ENCODE results near the gene ATXN7.

ATXN7 gene

DNA sequence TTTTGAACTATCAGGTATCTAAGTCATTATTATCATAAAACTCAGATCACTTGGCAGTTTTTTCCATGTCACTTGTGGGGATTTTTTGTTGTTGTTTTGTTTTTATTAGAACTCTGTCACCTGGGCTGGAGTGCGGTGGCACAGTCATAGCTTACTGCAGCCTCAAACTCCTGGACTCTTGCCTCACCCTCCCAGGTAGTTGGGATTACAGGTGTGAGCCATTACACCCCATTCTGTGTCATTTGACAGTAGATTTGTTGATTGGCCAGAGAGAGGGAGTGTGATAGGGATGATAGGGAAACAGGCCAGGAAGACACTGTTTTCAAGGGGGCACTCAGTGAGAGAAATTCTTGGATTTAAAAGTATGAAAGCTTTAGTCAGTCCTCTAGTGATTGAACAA, 103.2 kb downstream of the ATXN7 start:
- H3K4me3 Mint-ChIP-seq = no peak overlapping the region
- no peaks in the 10 kb centered on the region for H3K36me3 Mint-ChIP-seq (ENCODE audit: low read depth)
- TF ChIP-seq, protein P1, sequence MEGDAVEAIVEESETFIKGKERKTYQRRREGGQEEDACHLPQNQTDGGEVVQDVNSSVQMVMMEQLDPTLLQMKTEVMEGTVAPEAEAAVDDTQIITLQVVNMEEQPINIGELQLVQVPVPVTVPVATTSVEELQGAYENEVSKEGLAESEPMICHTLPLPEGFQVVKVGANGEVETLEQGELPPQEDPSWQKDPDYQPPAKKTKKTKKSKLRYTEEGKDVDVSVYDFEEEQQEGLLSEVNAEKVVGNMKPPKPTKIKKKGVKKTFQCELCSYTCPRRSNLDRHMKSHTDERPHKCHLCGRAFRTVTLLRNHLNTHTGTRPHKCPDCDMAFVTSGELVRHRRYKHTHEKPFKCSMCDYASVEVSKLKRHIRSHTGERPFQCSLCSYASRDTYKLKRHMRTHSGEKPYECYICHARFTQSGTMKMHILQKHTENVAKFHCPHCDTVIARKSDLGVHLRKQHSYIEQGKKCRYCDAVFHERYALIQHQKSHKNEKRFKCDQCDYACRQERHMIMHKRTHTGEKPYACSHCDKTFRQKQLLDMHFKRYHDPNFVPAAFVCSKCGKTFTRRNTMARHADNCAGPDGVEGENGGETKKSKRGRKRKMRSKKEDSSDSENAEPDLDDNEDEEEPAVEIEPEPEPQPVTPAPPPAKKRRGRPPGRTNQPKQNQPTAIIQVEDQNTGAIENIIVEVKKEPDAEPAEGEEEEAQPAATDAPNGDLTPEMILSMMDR (IDR thresholded peaks at IDR 0.05) = no peak
- no peaks in the 10 kb centered on the region for H3K9me3 Mint-ChIP-seq
- no peak for DNase-seq
- H3K27me3 Mint-ChIP-seq (ENCODE audit: low read depth, poor library complexity) = peaks cover 2% of the 10 kb centered on the region
- H3K4me1 Mint-ChIP-seq = peaks cover 84% of the 10 kb centered on the region
- peak overlapping the region; percentile 83 for H3K27ac Mint-ChIP-seq

DNA sequence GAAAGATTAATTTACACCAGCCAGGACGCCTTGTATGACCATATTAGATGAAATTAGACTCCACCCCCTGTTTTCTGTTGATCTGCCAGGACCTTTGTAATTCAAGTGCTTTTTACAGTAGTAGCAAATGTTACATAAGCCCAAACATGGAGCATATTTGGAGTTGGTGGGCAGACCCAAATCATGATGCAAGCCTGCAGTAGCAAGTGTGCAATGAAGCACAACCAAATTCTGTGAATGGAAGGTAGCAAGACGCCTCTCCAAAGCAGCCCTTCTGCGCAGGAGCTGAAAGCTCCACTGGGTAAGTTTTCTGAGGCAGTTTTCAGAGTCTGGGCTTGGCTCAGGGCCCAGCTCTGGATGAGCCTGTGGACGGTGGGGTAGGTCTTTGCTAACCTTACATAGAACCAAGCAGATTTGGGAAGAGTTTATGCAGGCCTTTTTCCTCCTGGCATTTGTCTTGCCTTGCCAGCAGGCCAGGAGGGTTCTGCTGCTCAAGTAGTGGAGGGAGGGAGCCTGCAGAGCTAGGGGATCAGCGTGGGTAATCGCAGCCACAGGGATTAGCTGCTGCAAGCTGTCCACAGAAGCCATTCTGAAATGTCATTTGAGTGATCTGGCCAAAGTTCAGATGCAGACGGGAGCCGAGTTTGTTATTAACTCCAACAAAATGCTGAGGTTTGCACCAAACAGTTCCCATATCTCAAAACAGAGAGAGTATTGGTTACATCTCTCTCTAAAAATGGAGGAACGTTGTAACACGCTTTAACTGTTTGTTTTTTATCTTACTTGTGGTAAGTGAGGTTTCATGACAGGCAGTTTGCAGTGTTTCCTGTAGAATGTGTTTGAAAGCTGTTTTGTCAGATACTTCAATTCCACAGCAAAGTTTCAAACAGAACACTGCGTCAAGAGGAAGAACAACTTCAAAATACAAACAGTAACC, 104.3 kb downstream of the ATXN7 start:
- TF ChIP-seq, protein P1 (IDR thresholded peaks at IDR 0.05) = no peak
- no peak for DNase-seq
- peak overlapping the region; percentile 49 for H3K27ac Mint-ChIP-seq
- peak overlapping the region; percentile 17 for H3K4me3 Mint-ChIP-seq
- H3K4me1 Mint-ChIP-seq = peaks cover 94% of the 10 kb centered on the region
- peaks cover 2% of the 10 kb centered on the region for H3K27me3 Mint-ChIP-seq (ENCODE audit: low read depth, poor library complexity)
- H3K36me3 Mint-ChIP-seq (ENCODE audit: low read depth) = no peaks in the 10 kb centered on the region
- no peaks in the 10 kb centered on the region for H3K9me3 Mint-ChIP-seq

DNA sequence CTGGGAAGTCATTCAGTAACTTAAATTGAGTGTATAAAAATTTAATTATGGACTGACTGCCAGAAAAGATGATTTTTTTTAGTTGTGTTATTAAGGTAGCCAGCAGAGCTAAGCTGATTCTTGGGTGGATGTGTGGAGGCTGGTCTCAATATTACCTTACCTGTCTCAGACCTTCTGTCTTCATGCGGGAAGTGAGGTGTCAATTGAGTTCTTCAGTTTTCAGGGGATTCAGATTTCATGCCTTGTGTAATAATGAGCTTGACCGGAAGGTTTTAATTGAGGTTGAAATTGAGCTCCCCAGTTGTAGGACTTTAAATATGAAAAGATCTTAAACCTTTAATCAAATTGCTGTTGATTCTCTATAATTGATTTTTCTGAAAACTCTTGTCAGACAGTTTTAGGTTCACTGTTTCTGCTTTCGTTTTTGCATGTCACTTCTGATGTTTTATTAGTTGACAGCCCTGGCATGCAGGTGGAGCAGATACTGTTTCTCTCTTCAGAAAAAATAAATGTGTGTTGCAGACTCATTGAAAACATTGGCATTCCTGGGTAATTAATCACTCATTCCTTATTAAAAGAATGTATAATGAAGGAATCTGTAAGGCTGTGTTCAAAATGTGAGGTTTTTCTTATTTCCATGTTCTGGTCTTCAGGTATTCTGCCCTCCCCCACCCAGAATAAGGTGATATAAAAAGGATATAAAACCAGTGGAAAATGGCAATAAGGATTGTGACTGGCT, 105.1 kb downstream of the ATXN7 start:
- H3K36me3 Mint-ChIP-seq (ENCODE audit: low read depth) = peaks cover 6% of the 10 kb centered on the region
- TF ChIP-seq, protein P1 (IDR thresholded peaks at IDR 0.05) = no peak
- H3K27ac Mint-ChIP-seq = peak overlapping the region; percentile 87
- peak overlapping the region; percentile 25 for H3K4me3 Mint-ChIP-seq
- H3K4me1 Mint-ChIP-seq = peaks cover 96% of the 10 kb centered on the region
- H3K27me3 Mint-ChIP-seq (ENCODE audit: low read depth, poor library complexity) = no peaks in the 10 kb centered on the region
- H3K9me3 Mint-ChIP-seq = no peaks in the 10 kb centered on the region
- DNase-seq = no peak

DNA sequence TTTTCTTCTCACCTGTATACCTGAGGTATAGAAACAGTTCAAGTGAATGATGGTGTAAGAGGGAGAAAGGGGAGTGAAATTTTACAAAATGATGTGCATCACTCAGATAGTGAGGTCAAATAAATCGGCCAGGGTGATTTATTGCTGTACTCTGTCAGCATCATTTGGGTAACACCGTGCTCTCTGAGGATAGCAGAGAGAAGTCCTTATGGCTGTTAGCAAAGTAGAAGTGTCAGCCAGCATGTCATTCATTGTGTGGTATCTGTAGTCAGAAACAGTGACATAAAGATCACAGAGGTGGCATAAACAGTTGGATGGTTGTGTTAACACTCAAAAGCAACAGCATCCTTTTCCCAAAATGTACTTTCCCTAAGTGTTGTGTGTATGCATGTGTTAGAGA, 106.2 kb downstream of the ATXN7 start:
- no peak overlapping the region for H3K27ac Mint-ChIP-seq
- peaks cover 87% of the 10 kb centered on the region for H3K4me1 Mint-ChIP-seq
- DNase-seq = no peak
- TF ChIP-seq, protein P1 (IDR thresholded peaks at IDR 0.05) = no peak
- H3K9me3 Mint-ChIP-seq = no peaks in the 10 kb centered on the region
- no peaks in the 10 kb centered on the region for H3K27me3 Mint-ChIP-seq (ENCODE audit: low read depth, poor library complexity)
- H3K4me3 Mint-ChIP-seq = no peak overlapping the region
- peaks cover 17% of the 10 kb centered on the region for H3K36me3 Mint-ChIP-seq (ENCODE audit: low read depth)

DNA sequence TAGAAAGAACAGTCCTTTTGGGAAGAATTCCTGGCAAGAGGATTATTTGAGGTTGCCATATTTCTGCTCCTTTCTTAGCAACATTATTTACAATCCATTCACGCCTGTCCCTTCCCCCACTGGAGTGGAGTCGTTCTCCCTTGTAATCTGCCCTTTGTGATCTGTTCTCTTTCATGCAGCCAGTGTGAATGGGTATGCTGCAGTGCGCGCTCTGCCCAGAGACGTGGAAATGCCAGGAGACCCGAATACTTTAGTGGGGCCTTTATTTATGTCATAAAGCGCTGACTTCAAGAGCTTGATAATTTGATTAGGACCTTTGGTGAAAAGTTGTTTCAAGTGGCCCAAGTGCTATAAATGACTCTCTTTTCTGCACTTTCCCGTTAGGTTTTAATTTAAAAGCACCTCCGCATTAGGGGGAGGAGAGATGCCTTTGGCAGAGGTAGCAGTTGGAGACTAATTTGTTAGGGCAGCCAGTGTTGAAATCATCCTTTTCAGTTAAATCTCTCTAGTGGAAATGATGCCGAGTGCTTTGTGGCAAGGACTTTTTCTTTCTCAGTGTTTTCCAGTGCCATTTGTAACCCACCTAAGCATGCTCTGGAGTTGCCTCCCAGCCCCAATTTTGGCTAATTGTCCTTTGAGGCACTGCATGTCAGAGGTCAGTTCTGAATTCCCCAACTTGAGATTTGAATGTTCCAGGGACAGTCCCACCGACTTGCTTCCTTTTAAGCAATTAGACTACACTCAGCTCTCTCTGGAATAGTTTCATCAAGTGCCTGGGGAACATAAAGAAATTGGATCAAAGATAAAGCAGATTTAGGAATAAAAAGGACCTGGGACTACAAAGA, 107.2 kb downstream of the ATXN7 start:
- DNase-seq = no peak
- H3K4me1 Mint-ChIP-seq = peaks cover 82% of the 10 kb centered on the region
- no peaks in the 10 kb centered on the region for H3K27me3 Mint-ChIP-seq (ENCODE audit: low read depth, poor library complexity)
- H3K9me3 Mint-ChIP-seq = no peaks in the 10 kb centered on the region
- H3K4me3 Mint-ChIP-seq = peak overlapping the region; percentile 54
- TF ChIP-seq, protein P1 (IDR thresholded peaks at IDR 0.05) = no peak
- H3K36me3 Mint-ChIP-seq (ENCODE audit: low read depth) = peaks cover 17% of the 10 kb centered on the region
- H3K27ac Mint-ChIP-seq = peak overlapping the region; percentile 95

Data from nephron progenitor cell (in vitro differentiated cells).